Epithelial cell of esophagus (primary cell): ENCODE measurements around the gene CABLES1.

Source experiments
- DNase-seq: peaks from one replicate; pipeline ENCODE4 v3.0.0; 2010; ENCODE audit warnings: low read depth
- H3K4me3 ChIP-seq: 2 replicates; pipeline ENCODE4 v1.5.1; 2011; ENCODE audit warnings: mild to moderate bottlenecking, low read length, control low read depth
- TF ChIP-seq, protein P1 (sequence below): IDR thresholded peaks from 2 replicates; pipeline ENCODE4 v1.5.1; 2011; ENCODE audit warnings: low read depth, mild to moderate bottlenecking, low read length, control low read depth, inconsistent platforms; ENCODE audit not compliant: insufficient read depth; ENCODE audit errors: missing control alignments

CABLES1 gene

DNA sequence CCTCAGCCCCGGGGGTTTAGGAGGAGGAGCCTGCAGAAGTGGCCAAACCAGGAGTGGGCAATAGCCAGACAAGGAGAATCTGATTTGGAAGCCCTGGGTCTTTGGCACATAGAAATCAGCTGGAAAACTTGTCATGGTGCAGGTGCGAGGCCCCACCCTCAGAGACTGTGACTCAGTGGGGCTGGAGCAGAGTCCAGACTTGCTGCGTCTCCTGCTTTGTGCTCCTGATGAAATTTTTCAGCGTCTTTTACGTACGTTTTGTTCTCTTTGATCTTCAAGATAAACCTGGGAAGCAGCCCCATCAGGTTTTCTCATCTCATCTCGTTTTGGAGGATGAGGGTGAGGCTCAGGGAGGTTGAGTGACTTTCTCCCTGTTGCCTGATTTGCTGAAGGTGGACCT, 114.1 kb downstream of the CABLES1 start:
- TF ChIP-seq, protein P1, sequence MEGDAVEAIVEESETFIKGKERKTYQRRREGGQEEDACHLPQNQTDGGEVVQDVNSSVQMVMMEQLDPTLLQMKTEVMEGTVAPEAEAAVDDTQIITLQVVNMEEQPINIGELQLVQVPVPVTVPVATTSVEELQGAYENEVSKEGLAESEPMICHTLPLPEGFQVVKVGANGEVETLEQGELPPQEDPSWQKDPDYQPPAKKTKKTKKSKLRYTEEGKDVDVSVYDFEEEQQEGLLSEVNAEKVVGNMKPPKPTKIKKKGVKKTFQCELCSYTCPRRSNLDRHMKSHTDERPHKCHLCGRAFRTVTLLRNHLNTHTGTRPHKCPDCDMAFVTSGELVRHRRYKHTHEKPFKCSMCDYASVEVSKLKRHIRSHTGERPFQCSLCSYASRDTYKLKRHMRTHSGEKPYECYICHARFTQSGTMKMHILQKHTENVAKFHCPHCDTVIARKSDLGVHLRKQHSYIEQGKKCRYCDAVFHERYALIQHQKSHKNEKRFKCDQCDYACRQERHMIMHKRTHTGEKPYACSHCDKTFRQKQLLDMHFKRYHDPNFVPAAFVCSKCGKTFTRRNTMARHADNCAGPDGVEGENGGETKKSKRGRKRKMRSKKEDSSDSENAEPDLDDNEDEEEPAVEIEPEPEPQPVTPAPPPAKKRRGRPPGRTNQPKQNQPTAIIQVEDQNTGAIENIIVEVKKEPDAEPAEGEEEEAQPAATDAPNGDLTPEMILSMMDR: no peak
- no peak overlapping the region for H3K4me3 ChIP-seq
- DNase-seq: peak; percentile 55

DNA sequence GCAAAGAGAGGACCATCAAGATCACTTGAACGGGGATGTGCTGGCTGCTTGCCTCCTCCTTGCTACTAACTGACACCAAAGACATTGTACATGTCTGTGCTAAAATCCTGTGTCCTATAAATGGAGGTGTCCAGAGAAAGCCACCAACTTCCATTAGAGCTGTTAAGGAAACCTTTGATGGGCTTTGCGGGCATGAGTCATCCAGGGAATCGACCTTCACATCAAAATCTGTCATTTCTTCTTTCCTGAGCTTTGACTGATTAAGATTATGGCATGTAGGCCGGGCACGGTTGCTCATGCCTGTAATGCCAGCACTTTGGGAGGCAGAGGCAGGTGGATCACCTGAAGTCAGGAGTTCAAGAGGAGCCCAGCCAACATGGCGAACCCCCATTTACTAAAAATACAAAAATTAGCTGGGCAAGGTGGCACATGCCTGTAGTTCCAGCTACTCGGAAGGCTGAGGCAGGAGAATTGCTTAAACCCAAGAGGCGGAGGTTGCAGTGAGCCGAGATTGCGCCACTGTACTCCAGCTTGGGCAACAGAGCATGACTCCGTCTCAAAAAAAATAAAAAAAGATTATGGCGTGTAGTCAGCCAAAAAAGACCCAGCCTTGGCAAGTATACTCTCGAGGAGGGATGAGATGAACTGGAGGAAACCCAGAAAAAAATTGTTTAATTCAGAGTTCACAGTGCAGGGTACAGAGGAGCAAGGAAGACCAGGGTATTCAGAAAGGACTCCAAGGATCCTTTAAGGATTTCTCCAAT, 115.8 kb downstream of the CABLES1 start:
- peak; percentile 22 for DNase-seq
- H3K4me3 ChIP-seq: no peak overlapping the region

DNA sequence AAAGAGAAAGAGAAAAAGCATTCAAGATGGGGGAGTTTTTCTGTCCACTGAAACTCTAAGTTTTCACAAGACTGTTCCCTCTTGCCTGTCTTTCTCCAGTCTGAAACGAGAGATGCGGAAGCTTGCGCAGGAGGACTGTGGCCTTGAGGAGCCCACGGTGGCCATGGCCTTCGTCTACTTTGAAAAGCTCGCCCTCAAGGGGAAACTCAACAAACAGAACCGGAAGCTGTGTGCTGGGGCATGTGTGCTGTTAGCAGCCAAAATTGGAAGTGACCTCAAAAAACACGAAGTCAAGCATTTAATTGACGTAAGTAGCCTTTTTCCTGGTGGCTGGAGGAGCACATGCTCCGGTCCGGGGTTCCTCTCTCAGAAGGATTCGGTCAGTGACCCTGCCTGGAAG, 118.3 kb downstream of the CABLES1 start:
- DNase-seq: no peak
- TF ChIP-seq, protein P1: no peak
- no peak overlapping the region for H3K4me3 ChIP-seq

More for the DNA sequence above, 115.8 kb downstream of the CABLES1 start:
- TF ChIP-seq, protein P1: no peak

DNA sequence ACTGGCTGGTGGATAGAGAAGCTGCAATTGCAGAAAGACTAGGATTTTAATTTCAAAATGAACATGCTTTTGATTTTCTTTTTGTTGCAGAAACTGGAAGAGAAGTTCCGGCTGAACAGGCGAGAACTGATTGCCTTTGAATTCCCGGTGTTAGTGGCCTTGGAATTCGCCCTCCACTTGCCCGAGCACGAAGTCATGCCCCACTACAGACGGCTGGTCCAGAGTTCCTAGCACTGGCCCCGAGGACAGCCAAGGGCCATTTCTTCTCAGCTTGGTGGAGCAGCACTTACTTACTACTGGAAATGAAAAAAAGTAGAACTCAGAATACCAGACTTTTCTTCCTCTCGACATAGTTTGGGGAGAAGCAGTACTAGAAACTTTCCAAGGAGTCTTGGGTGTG, 121.9 kb downstream of the CABLES1 start:
- TF ChIP-seq, protein P1: no peak
- no peak overlapping the region for H3K4me3 ChIP-seq
- no peak for DNase-seq

DNA sequence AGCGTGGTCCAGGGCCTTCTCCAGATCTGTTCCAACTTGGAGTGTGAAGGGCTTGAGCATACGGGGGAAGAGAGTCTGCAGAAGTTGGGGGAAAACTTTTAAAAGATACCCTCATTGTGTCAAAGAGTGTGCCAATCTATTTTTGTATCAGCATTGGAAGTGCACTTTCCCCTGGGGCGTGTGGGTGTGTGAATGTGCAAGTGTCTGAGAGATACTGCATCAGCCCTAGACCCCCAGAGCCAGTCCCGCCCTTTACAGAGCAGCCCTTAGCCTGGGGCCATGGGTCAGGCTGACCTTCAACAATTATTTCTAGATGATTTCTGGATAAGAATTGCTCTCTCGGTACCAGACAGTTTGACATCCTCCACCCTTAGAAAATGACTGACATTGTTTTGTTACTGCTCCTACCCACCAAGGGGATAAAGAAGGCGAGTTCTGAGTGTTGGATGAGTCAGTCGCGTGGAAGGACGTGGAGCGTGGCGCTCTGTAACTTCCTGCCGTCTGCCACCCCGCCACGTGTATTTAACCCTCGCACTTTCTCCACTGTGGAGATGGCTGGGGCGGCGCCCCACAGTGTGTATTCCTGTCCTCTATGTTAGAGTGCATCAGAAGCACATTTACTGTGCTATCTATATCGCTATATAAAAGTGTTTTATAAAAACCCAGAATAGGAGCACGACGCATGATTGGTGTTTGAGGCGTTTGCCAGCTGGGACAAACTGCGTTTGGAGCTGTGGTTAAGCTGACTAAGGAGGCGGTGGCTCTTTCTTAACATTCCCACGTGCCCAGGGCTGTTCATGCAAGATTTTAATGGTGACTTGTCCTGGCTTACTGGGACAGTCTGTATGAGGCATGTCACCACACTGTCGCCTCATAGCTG, 122.6 kb downstream of the CABLES1 start:
- TF ChIP-seq, protein P1: no peak
- H3K4me3 ChIP-seq: no peak overlapping the region
- peak; percentile 71 for DNase-seq

DNA sequence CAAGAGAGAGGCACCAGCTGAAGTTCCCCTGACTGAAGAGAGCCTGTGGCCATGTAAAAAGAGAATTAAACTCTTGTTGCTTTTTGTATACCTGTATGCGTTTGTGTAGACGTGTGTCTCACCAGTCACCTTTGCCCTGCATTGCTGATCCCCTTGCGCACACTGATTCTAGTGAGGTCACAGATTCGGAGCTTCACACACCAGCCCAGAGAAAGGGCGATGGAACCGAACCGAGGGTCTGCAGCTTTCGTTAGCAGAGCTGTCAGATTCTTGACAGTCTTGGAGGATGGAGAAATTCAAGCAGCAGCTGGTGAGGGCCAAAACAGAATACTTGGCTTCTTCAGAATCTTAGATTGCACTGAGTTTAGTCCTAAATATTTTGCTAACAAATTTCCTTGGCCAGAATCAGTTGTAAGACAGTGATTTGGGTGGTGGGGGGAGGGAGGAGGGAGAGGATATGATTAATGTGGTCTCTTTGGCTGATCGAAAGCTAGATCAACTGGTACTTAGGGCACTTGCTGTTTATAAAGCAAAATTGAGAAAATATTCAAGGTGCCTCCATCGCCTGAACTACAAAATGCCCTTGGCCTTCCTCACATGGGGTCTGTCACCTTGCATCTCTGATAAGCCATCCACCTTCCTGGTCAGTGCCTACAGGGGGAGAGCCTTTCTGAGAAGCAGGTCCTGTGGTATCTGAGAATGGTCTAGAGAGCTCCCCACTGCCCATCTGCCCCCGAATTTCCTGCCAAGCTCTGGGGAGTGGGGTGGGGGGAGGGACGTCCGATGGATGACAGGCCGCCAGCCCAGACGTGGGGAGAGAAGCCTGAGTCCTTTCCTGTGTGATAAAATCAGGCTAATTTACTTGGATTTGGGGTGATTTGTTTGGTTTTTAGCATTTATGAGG, 123.5 kb downstream of the CABLES1 start:
- DNase-seq: no peak
- no peak overlapping the region for H3K4me3 ChIP-seq
- TF ChIP-seq, protein P1: no peak
